GM18858 (cell line): ENCODE measurements around the gene SH3BP2.

Experiments
- ATAC-seq: cut with Tn5 transposase; IDR thresholded peaks from one replicate; pipeline ENCODE4 v1.9.1; 2021; ENCODE audit not compliant: unreplicated experiment

Gene SH3BP2

DNA sequence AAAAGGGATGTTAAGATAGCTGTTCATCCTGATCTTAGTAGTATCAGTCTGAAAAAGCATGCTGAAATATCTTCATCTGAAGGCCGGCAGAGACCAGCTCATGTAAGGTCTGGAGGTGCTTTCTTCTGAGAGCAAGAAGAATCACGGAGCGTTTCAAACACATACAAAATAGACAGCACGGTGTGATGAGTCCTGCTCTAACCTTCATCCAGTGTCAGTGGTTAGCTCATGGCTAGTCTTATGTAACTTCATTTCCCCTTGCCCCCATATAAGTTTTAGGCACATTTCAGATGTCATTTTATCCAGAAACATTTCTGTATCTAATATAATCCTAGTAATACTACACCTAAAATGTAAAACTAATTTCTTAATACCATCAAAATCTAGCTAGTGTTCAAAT is 78.6 kb downstream of the SH3BP2 start:
- no peak for ATAC-seq

DNA sequence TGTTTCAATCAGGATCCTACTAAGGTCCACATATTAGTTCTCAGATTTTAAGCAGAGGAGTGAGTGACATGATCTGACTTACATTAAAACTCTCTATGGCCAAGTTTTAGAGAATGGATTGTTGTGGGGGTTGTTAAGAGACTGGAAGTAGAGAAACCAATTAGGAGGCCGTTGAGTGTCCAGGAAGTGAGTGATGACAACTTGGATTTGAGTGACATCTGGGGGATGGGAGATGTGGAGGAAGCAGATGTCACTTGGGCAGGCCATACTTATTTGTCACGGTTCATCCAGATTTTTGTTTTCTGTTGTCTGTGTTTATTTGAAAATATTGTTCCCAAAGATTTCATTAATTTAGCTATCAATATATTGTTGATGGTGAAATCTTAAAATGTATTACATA is 79.0 kb downstream of the SH3BP2 start:
- no peak for ATAC-seq

- no peak for ATAC-seq
Observed at GRCh38 chr4:2873329-2873728, 80.4 kb downstream of the SH3BP2 start.

DNA sequence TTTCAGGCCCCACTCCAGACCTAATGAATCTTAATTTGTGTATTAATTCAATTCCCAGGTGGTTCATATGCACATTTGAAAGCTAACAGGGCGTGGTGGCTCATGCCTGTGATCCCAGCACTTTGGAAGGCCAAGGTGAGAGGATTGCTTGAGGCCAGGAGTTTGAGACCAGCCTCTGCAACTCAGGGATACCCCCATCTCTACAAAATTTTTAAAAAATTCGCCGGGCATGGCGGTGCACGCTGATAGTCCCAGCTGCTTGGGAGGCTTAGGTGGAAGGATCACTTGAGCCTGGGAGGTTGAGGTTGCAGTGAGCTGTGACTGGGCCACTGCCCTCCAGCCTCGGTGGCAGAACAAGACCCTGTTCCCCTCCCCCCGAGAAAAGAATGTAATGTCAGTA is 82.0 kb downstream of the SH3BP2 start:
- no peak for ATAC-seq

GRCh38 chr4:2875556-2875955 is 82.7 kb downstream of the SH3BP2 start:
- ATAC-seq, result no peak

- no peak for ATAC-seq
Observed at GRCh38 chr4:2878346-2878745, 85.5 kb downstream of the SH3BP2 start.

- ATAC-seq, result no peak
Observed at GRCh38 chr4:2879026-2879425, 86.1 kb downstream of the SH3BP2 start.

- ATAC-seq, result no peak
Observed at GRCh38 chr4:2881431-2881830, 88.5 kb downstream of the SH3BP2 start.

DNA sequence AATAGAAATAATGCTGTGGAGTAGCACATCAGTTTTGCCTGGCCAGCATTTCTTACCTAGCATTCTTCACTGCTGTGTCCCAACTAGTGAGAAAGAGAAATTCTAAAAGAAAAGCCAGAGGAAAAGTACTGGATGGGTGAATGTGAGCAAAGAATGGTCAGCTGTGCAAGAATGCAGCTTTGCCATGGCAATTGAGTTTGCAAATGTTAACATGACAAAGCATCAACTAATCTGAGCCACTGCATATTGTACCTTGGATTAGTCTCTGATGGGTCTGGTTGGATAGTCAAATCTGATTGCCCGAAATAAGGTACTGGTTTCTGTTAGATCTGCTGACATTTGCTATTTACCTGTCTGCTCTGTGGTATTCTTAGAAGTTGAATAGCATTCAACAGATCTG is 89.5 kb downstream of the SH3BP2 start:
- ATAC-seq, result no peak

DNA sequence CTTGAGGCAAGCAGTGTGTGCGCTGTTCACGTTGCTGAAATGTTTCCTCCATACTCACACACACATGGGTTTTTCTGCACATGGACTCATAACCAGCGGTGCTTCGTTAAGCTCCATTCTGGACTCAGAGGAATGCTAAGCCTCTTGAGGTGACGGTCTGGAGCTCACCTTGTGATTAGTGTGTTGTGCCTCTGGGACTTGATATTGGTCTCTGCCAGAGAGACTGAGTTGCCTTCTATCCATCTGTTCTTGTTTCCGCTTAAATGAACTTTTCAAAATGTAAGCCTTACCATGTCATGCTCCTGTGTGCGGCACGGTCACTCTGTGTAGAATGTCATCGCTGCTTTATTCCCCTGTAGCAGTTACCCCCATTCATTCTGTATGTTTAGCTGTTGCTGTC is 93.3 kb downstream of the SH3BP2 start:
- no peak for ATAC-seq

DNA sequence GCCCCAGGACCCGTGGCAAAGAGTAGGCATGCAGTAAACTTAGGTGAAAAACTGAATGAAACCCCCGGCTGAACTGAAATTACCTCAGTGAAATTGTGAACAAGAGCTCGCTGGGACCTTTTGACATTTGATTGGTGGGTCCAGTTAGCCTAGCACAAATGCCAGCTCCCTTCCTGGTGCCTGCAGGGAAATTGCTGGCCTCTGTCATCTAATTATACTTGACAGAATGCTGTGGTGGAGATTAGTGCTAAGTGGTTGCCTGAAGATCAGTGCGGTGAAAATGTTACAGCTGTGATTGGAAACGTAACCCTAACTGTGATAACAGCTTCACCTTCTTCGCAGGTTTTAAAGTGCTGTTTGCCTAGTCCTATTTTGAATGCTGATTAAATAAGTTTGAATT is 93.7 kb downstream of the SH3BP2 start:
- no peak for ATAC-seq

DNA sequence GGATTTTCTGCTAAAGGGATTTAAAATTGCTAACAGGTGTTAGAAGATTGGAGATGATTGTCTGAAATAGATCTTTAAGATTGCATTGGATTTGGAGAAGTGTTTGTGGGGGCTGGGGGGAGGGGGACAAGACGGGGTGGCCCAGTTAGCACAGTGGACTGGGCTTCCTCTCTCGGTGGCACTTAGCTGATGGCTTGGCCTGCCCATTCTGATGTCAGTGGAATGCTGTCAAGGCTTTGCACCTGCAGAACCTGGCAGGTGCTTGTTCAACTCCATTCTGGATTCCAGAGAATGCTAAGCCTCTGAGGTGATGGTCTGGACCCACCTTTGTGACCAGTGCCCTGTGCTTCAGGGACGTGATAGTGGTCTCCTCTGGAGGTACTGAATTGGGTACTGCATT is 94.5 kb downstream of the SH3BP2 start:
- no peak for ATAC-seq

DNA sequence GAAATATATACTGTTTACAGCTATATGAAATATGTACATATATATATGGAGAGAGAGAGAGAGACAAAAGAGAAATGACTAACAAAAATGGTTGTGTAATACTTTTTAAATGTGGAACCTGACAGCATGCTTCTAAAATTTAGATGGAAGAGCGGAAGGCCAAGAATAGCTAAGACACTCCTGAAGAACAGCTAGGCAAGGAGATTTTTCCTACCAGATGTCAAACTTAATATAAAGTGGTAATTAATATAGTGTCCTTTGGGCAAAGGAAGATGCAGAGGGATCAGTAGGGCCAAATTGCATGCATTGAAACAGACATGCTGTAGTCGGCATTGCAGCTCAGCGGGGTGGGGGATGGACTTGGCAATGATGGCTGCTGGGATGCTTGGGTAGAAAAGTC is 96.0 kb downstream of the SH3BP2 start:
- no peak for ATAC-seq
